Endothelial cell of umbilical vein (primary cell): ENCODE data around the gene ARHGAP22. TPM values are rescaled to one million over a fixed set of nuclear protein-coding genes. Genes with fewer than 3 reads are reported as not detected.

Source experiments
- BruUV-seq: library from RNA; stranded (reverse); fragments of 400-500 nt; replicated peaks from 2 replicates; lab custom pipeline; 2021; lab: Mats Ljungman, UMichigan
- CTCF ChIA-PET: fragments of 300-600, 350-600 bp; sonication (Branson Sonifier 250); formaldehyde crosslinking; loops from one replicate; lab custom pipeline; 2021; ENCODE audit warnings: antibody characterized with exemption, inconsistent platforms; lab: Charles Lee
- POLR2A ChIA-PET: fragments of 300-600, 350-600 bp; sonication (Branson Sonifier 250); formaldehyde crosslinking; loops from one replicate; lab custom pipeline; 2021; ENCODE audit warnings: antibody characterized with exemption, inconsistent platforms; lab: Charles Lee
- DNase-seq: peaks from one replicate; pipeline ENCODE4 v3.0.0-alpha.2; 2011; ENCODE audit warnings: low read depth, low spot score
- FAIRE-seq: peaks from 2 replicates; lab custom pipeline; 2011; peaks lifted over from hg19 to GRCh38; lab: Jason Lieb, UNC
- H2AFZ ChIP-seq: 2 replicates; pipeline ENCODE4 v1.6.0; 2012; ENCODE audit warnings: low read depth, low read length, control low read depth, inconsistent platforms
- H3K27ac ChIP-seq: 2 replicates; pipeline ENCODE4 v1.5.1; 2011; ENCODE audit warnings: low read depth, mild to moderate bottlenecking, control low read depth, low read length, moderate library complexity; ENCODE audit not compliant: insufficient read depth
- H3K27me3 ChIP-seq, 2 experiments: 2 replicates each; pipeline versions ENCODE4 v1.6.0 to v1.6.1; 2011; ENCODE audit warnings: low read length in 2 of 2, mixed read lengths in 1 of 2; ENCODE audit not compliant: control insufficient read depth in 2 of 2, insufficient read depth in 2 of 2
- H3K36me3 ChIP-seq, 2 experiments: 2 replicates in 1 of 2; 3 replicates in 1 of 2; pipeline ENCODE4 v1.5.1; 2011; ENCODE audit warnings: low read length in 2 of 2, mild to moderate bottlenecking in 1 of 2, moderate library complexity in 1 of 2; ENCODE audit not compliant: control insufficient read depth in 2 of 2, insufficient read depth in 2 of 2; ENCODE audit errors: extremely low read depth in 1 of 2
- H3K4me1 ChIP-seq: 3 replicates; pipeline ENCODE4 v1.5.1; 2011; ENCODE audit warnings: mild to moderate bottlenecking, low read length; ENCODE audit not compliant: control insufficient read depth, insufficient read depth; ENCODE audit errors: extremely low read depth
- H3K4me2 ChIP-seq: 2 replicates; pipeline ENCODE4 v1.6.1; 2011; ENCODE audit warnings: low read length, control low read depth, mixed read lengths; ENCODE audit not compliant: insufficient read depth
- H3K4me3 ChIP-seq, 3 experiments: fragments of 200-600 bp in 1 of 3; sonication (generic), shearing (Covaris generic) in 1 of 3; replicated peaks in 1 of 3; 2 replicates each; pipeline ENCODE4 v1.5.1; 2011 to 2016; ENCODE audit warnings: control low read depth in 3 of 3, low read length in 3 of 3, mild to moderate bottlenecking in 2 of 3, inconsistent platforms in 1 of 3, low read depth in 1 of 3, moderate library complexity in 1 of 3; ENCODE audit not compliant: insufficient read depth in 1 of 3
- H3K79me2 ChIP-seq: 2 replicates; pipeline ENCODE4 v1.6.0; 2012; ENCODE audit warnings: low read length, inconsistent platforms; ENCODE audit not compliant: control insufficient read depth, insufficient read depth
- H3K9ac ChIP-seq: replicated peaks from 2 replicates; pipeline ENCODE3; 2011; ENCODE audit warnings: low read length, control low read depth; ENCODE audit not compliant: insufficient read depth; ENCODE audit errors: extremely low read depth
- H3K9me1 ChIP-seq: replicated peaks from 3 replicates; pipeline ENCODE4 v1.6.0; 2011; ENCODE audit warnings: mild to moderate bottlenecking, low read length; ENCODE audit not compliant: control insufficient read depth, insufficient read depth; ENCODE audit errors: extremely low read depth
- H3K9me3 ChIP-seq: replicated peaks from 2 replicates; pipeline ENCODE4 v1.5.1; 2012; ENCODE audit warnings: low read length, inconsistent platforms; ENCODE audit not compliant: control insufficient read depth, insufficient read depth
- H4K20me1 ChIP-seq: replicated peaks from 2 replicates; pipeline ENCODE3; 2011; ENCODE audit warnings: mild to moderate bottlenecking, low read length; ENCODE audit not compliant: control insufficient read depth, insufficient read depth; ENCODE audit errors: extremely low read depth
- CTCF ChIP-seq, 2 donors: IDR thresholded peaks; 1 replicate in 1 of 2; 2 replicates in 1 of 2; pipeline ENCODE4 v1.5.1; 2011; ENCODE audit warnings: low read length in 2 of 2, mild to moderate bottlenecking in 2 of 2, moderate library complexity in 2 of 2, control low read depth in 1 of 2, inconsistent platforms in 1 of 2, low read depth in 1 of 2; ENCODE audit not compliant: insufficient read depth in 1 of 2; ENCODE audit errors: extremely low read depth in 1 of 2
- EZH2 ChIP-seq: IDR thresholded peaks from 2 replicates; pipeline ENCODE4 v1.6.1; 2012; ENCODE audit warnings: borderline replicate concordance, low read depth, mild to moderate bottlenecking, moderate library complexity, low read length, inconsistent platforms; ENCODE audit not compliant: severe bottlenecking
- GATA2 ChIP-seq: IDR thresholded peaks from 2 replicates; pipeline ENCODE4 v1.7.0; 2011; ENCODE audit warnings: low read depth, mild to moderate bottlenecking, moderate library complexity, mixed read lengths, low read length; ENCODE audit not compliant: insufficient read length, insufficient read depth
- MYC ChIP-seq: IDR thresholded peaks from one replicate; pipeline ENCODE4 v1.6.1; 2011; ENCODE audit warnings: mild to moderate bottlenecking, low read depth, low read length
- POLR2AphosphoS5 ChIP-seq: IDR thresholded peaks from 2 replicates; pipeline ENCODE4 v1.6.1; 2012; ENCODE audit warnings: low read depth, mild to moderate bottlenecking, control low read depth, low read length, moderate library complexity; ENCODE audit not compliant: insufficient read depth
- dilution Hi-C: fragments of 300-500 bp; cut with MboI; formaldehyde crosslinking; loops from one replicate; pipeline ENCODE4 v1.15.0; 2019; ENCODE audit warnings: low sequenced_read_pairs; ENCODE audit not compliant: extremely low pct_ligation_motif_present
- intact Hi-C: fragments of 100-400 bp; cut with micrococcal nuclease; formaldehyde crosslinking; loops from one replicate; pipeline ENCODE4 v1.10.0; 2022
- polyA plus RNA-seq, 4 experiments: library from polyadenylated mRNA; depleted of rRNA in 3 of 4; stranded (reverse) in 3 of 4; unstranded in 1 of 4; fragments of >200 nt; gene quantifications; 2 replicates each; pipeline versions ENCODE4 v1.2.1 to v1.2.3, GENCODE V29; 2011 to 2012; ENCODE audit warnings: missing spikeins in 1 of 4
- total RNA-seq: library from RNA; stranded (reverse); gene quantifications from 2 replicates; pipeline ENCODE4 v1.2.3, GENCODE V29; 2021

ARHGAP22 gene
- total and polyA plus RNA-seq, 2 donors (not counting 3 experiments of a cell fraction or from before 2014, with no cell fraction given), result 8.6 to 50.3 TPM

- no peak for FAIRE-seq
- intact Hi-C loops (loop anchor here (5.0 kb wide), 1 partner anchor 34 kb away; the partner anchor contains the start of gene ARHGAP22), dilution Hi-C loops (no loop called here)
- no peak for DNase-seq
- H3K4me1 ChIP-seq, result no peaks in the 10 kb centered on the region
- H3K79me2 ChIP-seq, result peaks cover 45% of the 10 kb centered on the region
- H3K4me2 ChIP-seq, result no peak overlapping the region
- no peaks in the 10 kb centered on the region for H3K9me1 ChIP-seq
- no peaks in the 10 kb centered on the region for H3K9me3 ChIP-seq
- no peak overlapping the region for H3K27ac ChIP-seq
- H4K20me1 ChIP-seq, result no peaks in the 10 kb centered on the region
- POLR2A ChIA-PET, result no interaction called here
- TF ChIP-seq MYC, result no peak
- TF ChIP-seq EZH2, result no peak
- no peak for TF ChIP-seq GATA2
- TF ChIP-seq POLR2AphosphoS5, result no peak
- TF ChIP-seq CTCF (IDR thresholded peaks at IDR 0.05; ENCODE audit: extremely low read depth in 1 of 2, insufficient read depth in 1 of 2, low read depth in 1 of 2, low read length in 2 of 2), result no peak
- no TSS peak for BruUV-seq
- H3K36me3 ChIP-seq, result peaks cover under 1 to 2% of the 10 kb centered on the region in 2 experiments
- H3K9ac ChIP-seq, result no peak overlapping the region
- CTCF ChIA-PET, result interaction anchor here (0.6 to 3.6 kb wide), 3 partner anchors 10 to 83 kb away, joined by 4 to 13 read pairs (median 12); no protein-coding TSS in a partner anchor
- H3K4me3 ChIP-seq, result no peak overlapping the region
- H2AFZ ChIP-seq, result no peak overlapping the region
- no peaks in the 10 kb centered on the region for H3K27me3 ChIP-seq
Measured at GRCh38 chr10:48573045-48573444, 31.8 kb downstream of the ARHGAP22 start.
